Measurements from ENCODE around the gene PANK4.

DNA sequence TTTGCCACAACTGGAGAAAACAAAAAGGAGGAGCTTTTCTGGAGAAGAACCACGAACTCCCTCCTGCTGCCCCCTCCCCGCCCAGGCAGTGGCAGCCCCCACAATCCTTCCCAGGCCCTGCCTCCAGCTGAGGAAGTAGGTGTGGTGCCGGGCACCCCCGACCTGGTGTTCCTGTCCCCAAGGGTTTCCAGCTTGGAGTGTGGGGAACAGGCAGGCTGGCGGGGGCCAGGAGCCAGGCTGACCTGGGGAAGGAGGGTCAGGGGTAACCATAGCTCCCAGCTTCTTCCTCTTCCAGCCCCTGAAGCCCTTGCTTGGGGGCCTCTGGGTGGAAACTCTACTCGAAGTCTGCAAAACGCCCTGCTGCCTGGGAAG lies 7.9 kb upstream of the PANK4 start:
- TF ChIP-seq, protein P1, sequence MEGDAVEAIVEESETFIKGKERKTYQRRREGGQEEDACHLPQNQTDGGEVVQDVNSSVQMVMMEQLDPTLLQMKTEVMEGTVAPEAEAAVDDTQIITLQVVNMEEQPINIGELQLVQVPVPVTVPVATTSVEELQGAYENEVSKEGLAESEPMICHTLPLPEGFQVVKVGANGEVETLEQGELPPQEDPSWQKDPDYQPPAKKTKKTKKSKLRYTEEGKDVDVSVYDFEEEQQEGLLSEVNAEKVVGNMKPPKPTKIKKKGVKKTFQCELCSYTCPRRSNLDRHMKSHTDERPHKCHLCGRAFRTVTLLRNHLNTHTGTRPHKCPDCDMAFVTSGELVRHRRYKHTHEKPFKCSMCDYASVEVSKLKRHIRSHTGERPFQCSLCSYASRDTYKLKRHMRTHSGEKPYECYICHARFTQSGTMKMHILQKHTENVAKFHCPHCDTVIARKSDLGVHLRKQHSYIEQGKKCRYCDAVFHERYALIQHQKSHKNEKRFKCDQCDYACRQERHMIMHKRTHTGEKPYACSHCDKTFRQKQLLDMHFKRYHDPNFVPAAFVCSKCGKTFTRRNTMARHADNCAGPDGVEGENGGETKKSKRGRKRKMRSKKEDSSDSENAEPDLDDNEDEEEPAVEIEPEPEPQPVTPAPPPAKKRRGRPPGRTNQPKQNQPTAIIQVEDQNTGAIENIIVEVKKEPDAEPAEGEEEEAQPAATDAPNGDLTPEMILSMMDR (conservative IDR thresholded peaks at IDR 0.05) = no peak
- no peak for TF ChIP-seq EZH2 (IDR thresholded peaks at IDR 0.05; ENCODE audit: low read depth)
